SK-N-SH (cell line): ENCODE data around the gene TCEA3. TPM values are rescaled to one million over a fixed set of nuclear protein-coding genes. Genes with fewer than 3 reads are reported as not detected.

Experiments
- CTCF ChIA-PET: fragments of 300-600, 350-600 bp; formaldehyde crosslinking; extraction: SDS; loops from one replicate; lab custom pipeline; 2021; lab: Yijun Ruan, JAX
- POLR2A ChIA-PET: fragments of 350-600 bp; sonication (Branson Sonifier 250); formaldehyde crosslinking; extraction: SDS; loops from one replicate; lab custom pipeline; 2020; ENCODE audit warnings: antibody characterized with exemption, inconsistent platforms; lab: Yijun Ruan, JAX
- DNase-seq: peaks from one replicate; pipeline ENCODE4 v3.0.0; 2012
- H2AFZ ChIP-seq: fragments of 200-600 bp; sonication (generic); 2 replicates; pipeline ENCODE4 v1.8.1; 2016; ENCODE audit warnings: antibody characterized with exemption, mild to moderate bottlenecking, low read depth
- H3F3A ChIP-seq: fragments of 200-600 bp; sonication (generic); replicated peaks from 2 replicates; pipeline ENCODE3; 2016; ENCODE audit warnings: antibody characterized with exemption, mild to moderate bottlenecking; ENCODE audit not compliant: insufficient read depth
- H3K27ac ChIP-seq, 2 experiments: fragments of 200-500 bp in 1 of 2; fragments of 200-600 bp in 1 of 2; sonication (Bioruptor generic) in 1 of 2; sonication (generic), shearing (Covaris generic) in 1 of 2; 2 replicates each; pipeline versions ENCODE4 v1.5.1 to v1.6.1; 2014 to 2016; ENCODE audit warnings: low read depth in 2 of 2, inconsistent platforms in 1 of 2, low read length in 1 of 2, mild to moderate bottlenecking in 1 of 2, mixed read lengths in 1 of 2
- H3K27me3 ChIP-seq: fragments of 200-600 bp; sonication (generic), shearing (Covaris generic); 2 replicates; pipeline ENCODE4 v1.6.1; 2016; ENCODE audit warnings: mixed run types; ENCODE audit not compliant: insufficient read depth
- H3K36me3 ChIP-seq, 2 experiments: fragments of 200-500 bp in 1 of 2; fragments of 200-600 bp in 1 of 2; sonication (Bioruptor generic) in 1 of 2; sonication (generic) in 1 of 2; replicated peaks in 1 of 2; 2 replicates each; pipeline versions ENCODE3 to v1.5.1; 2014 to 2016; ENCODE audit warnings: low read length in 1 of 2, mild to moderate bottlenecking in 1 of 2; ENCODE audit not compliant: insufficient read depth in 2 of 2, control insufficient read depth in 1 of 2
- H3K4me1 ChIP-seq, 2 experiments: fragments of 200-500 bp in 1 of 2; fragments of 200-600 bp in 1 of 2; sonication (Bioruptor generic) in 1 of 2; sonication (generic), shearing (Covaris generic) in 1 of 2; 2 replicates each; pipeline versions ENCODE4 v1.5.1 to v1.6.1; 2014 to 2016; ENCODE audit warnings: low read depth in 1 of 2, low read length in 1 of 2, mixed run types in 1 of 2; ENCODE audit not compliant: insufficient read depth in 2 of 2, control insufficient read depth in 1 of 2
- H3K4me2 ChIP-seq: fragments of 200-600 bp; sonication (generic), shearing (Covaris generic); 2 replicates; pipeline ENCODE4 v1.6.1; 2017; ENCODE audit warnings: mixed run types
- H3K4me3 ChIP-seq, 2 experiments: fragments of 200-500 bp in 1 of 2; fragments of 200-600 bp in 1 of 2; sonication (Bioruptor generic) in 1 of 2; sonication (generic), shearing (Covaris generic) in 1 of 2; 2 replicates each; pipeline versions ENCODE4 v1.5.1 to v1.8.1; 2014 to 2016; ENCODE audit warnings: low read depth in 2 of 2, inconsistent platforms in 1 of 2, low read length in 1 of 2, mild to moderate bottlenecking in 1 of 2, mixed read lengths in 1 of 2, moderate library complexity in 1 of 2
- H3K79me2 ChIP-seq: fragments of 200-600 bp; sonication (generic); 2 replicates; pipeline ENCODE4 v1.8.1; 2017; ENCODE audit warnings: mild to moderate bottlenecking; ENCODE audit not compliant: insufficient read depth
- H3K9ac ChIP-seq: fragments of 200-600 bp; sonication (generic); 2 replicates; pipeline ENCODE4 v1.6.1; 2017; ENCODE audit warnings: mixed run types
- H3K9me2 ChIP-seq: fragments of 200-600 bp; sonication (generic); 2 replicates; pipeline ENCODE4 v1.6.1; 2017; ENCODE audit warnings: mixed run types
- H3K9me3 ChIP-seq: fragments of 200-600 bp; sonication (generic); 2 replicates; pipeline ENCODE4 v1.6.1; 2017; ENCODE audit warnings: mixed run types, mild to moderate bottlenecking, moderate library complexity
- H4K20me1 ChIP-seq: fragments of 200-600 bp; sonication (generic); 2 replicates; pipeline ENCODE4 v1.6.1; 2017; ENCODE audit warnings: mild to moderate bottlenecking, mixed run types; ENCODE audit not compliant: insufficient read depth
- ELF1 ChIP-seq: IDR thresholded peaks from 2 replicates; pipeline ENCODE4 v1.4.0; 2012
- FOXM1 ChIP-seq: IDR thresholded peaks from 2 replicates; pipeline ENCODE4 v1.4.0; 2012; ENCODE audit warnings: low read depth, mild to moderate bottlenecking
- GATA2 ChIP-seq: sonication (generic); formaldehyde crosslinking; IDR thresholded peaks from 2 replicates; pipeline ENCODE4 v1.5.0; 2020; ENCODE audit warnings: mild to moderate bottlenecking, missing genetic modification reagents
- JUND ChIP-seq: IDR thresholded peaks from 2 replicates; pipeline ENCODE4 v1.4.0; 2012
- MEF2A ChIP-seq: IDR thresholded peaks from 2 replicates; pipeline ENCODE4 v1.4.0; 2012; ENCODE audit warnings: low read depth, borderline replicate concordance
- MXI1 ChIP-seq: IDR thresholded peaks from 2 replicates; pipeline ENCODE4 v1.6.1; 2012; ENCODE audit warnings: mild to moderate bottlenecking, low read depth, low read length, improper control_type of control experiment
- NFIC ChIP-seq: IDR thresholded peaks from 2 replicates; pipeline ENCODE4 v1.4.0; 2012; ENCODE audit warnings: borderline replicate concordance
- NRF1 ChIP-seq: IDR thresholded peaks from 2 replicates; pipeline ENCODE4 v1.6.1; 2012; ENCODE audit warnings: low read depth, mild to moderate bottlenecking, low read length
- RAD21 ChIP-seq: IDR thresholded peaks from 2 replicates; pipeline ENCODE4 v1.6.1; 2012; ENCODE audit warnings: mild to moderate bottlenecking, low read length
- RXRA ChIP-seq: IDR thresholded peaks from 2 replicates; pipeline ENCODE4 v1.4.0; 2012; ENCODE audit warnings: low read depth, mild to moderate bottlenecking, borderline replicate concordance
- TAF1 ChIP-seq: IDR thresholded peaks from 2 replicates; pipeline ENCODE4 v1.6.1; 2012; ENCODE audit warnings: low read depth, mild to moderate bottlenecking, low read length, moderate library complexity, borderline replicate concordance
- TCF12 ChIP-seq: IDR thresholded peaks from 2 replicates; pipeline ENCODE4 v1.4.0; 2012
- WGBS: methylation state at CpG from one replicate; pipeline ENCODE4 v1.1.6; 2017; ENCODE audit warnings: low lambda C conversion rate; 5-methylcytosine and 5-hydroxymethylcytosine counted together
- polyA plus RNA-seq, 3 experiments: library from polyadenylated mRNA; depleted of rRNA; stranded (reverse); fragments of >200 nt; gene quantifications; 2 replicates each; pipeline ENCODE4 v1.2.3, GENCODE V29; 2012
- TF ChIP-seq, protein P1 (sequence below): IDR thresholded peaks from 2 replicates; pipeline ENCODE4 v1.6.1; 2012; ENCODE audit warnings: mild to moderate bottlenecking, low read depth, low read length, moderate library complexity
- TF ChIP-seq, protein P2 (sequence below): fragments of 200-600 bp; sonication (generic); IDR thresholded peaks from 2 replicates; pipeline ENCODE4 v1.6.1; 2017; ENCODE audit warnings: antibody characterized with exemption, mild to moderate bottlenecking, moderate library complexity
- TF ChIP-seq, protein P3 (sequence below): IDR thresholded peaks from 2 replicates; pipeline ENCODE4 v1.4.0; 2012; ENCODE audit warnings: low read depth, borderline replicate concordance

TCEA3 gene
- polyA plus RNA-seq, 1 of the 3 experiments (the other 2 are of a cell fraction), result 1.1 TPM

DNA sequence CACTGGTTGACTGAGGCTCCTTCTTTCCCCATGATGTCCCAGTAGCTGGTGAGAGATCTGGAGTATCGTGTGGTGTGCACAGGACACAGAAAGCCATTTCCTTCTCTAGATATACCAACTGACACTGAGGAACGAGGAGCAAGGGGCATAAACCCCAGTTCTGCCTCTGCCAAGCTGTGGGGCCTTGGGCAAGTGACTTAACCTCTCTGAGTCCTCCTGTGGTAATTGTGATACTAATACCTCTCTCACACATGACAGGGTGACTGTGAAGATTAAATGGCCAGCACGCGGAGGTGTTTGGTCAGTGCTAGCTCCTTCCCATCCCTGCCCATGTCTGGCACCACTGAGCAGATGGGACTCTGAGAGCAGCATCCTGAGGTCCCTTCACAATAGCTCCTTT is 26.3 kb upstream of the TCEA3 start:
- ChIA-PET CTCF (interaction anchor here (1.8 kb wide), 1 partner anchor 47 kb away, joined by 6 read pairs; no protein-coding TSS in a partner anchor), POLR2A (no interaction called here)
- no peaks in the 10 kb centered on the region for H3K9me3 ChIP-seq

More for the DNA sequence above, 26.3 kb upstream of the TCEA3 start:
- Histone ChIP-seq H3K27ac (no peak overlapping the region), H3K27me3 (no peaks in the 10 kb centered on the region), H3K9ac (no peak overlapping the region), H2AFZ (no peak overlapping the region), H3K9me2 (no peaks in the 10 kb centered on the region), H3K4me2 (no peak overlapping the region), H3F3A (peaks cover 5% of the 10 kb centered on the region), H4K20me1 (no peaks in the 10 kb centered on the region), H3K4me1 (peaks cover 0 to 18% of the 10 kb centered on the region in 2 experiments; a peak in 1 of 4 replicates), H3K79me2 (no peaks in the 10 kb centered on the region), H3K4me3 (no peak overlapping the region), H3K36me3 (peaks cover 3 to 23% of the 10 kb centered on the region in 2 experiments)
- WGBS, result 91% methylated on average over 3 of the region's 4 CpGs
- no peak for DNase-seq
- TF ChIP-seq, protein P1, sequence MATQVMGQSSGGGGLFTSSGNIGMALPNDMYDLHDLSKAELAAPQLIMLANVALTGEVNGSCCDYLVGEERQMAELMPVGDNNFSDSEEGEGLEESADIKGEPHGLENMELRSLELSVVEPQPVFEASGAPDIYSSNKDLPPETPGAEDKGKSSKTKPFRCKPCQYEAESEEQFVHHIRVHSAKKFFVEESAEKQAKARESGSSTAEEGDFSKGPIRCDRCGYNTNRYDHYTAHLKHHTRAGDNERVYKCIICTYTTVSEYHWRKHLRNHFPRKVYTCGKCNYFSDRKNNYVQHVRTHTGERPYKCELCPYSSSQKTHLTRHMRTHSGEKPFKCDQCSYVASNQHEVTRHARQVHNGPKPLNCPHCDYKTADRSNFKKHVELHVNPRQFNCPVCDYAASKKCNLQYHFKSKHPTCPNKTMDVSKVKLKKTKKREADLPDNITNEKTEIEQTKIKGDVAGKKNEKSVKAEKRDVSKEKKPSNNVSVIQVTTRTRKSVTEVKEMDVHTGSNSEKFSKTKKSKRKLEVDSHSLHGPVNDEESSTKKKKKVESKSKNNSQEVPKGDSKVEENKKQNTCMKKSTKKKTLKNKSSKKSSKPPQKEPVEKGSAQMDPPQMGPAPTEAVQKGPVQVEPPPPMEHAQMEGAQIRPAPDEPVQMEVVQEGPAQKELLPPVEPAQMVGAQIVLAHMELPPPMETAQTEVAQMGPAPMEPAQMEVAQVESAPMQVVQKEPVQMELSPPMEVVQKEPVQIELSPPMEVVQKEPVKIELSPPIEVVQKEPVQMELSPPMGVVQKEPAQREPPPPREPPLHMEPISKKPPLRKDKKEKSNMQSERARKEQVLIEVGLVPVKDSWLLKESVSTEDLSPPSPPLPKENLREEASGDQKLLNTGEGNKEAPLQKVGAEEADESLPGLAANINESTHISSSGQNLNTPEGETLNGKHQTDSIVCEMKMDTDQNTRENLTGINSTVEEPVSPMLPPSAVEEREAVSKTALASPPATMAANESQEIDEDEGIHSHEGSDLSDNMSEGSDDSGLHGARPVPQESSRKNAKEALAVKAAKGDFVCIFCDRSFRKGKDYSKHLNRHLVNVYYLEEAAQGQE, result no peak
- TF ChIP-seq RAD21 (no peak), NFIC (no peak), TCF12 (no peak), MXI1 (no peak), NRF1 (no peak), MEF2A (no peak), GATA2 (CRISPR knock-in tag) (no peak), ELF1 (no peak), RXRA (no peak), JUND (no peak), FOXM1 (no peak), TAF1 (no peak)
- TF ChIP-seq, protein P2, sequence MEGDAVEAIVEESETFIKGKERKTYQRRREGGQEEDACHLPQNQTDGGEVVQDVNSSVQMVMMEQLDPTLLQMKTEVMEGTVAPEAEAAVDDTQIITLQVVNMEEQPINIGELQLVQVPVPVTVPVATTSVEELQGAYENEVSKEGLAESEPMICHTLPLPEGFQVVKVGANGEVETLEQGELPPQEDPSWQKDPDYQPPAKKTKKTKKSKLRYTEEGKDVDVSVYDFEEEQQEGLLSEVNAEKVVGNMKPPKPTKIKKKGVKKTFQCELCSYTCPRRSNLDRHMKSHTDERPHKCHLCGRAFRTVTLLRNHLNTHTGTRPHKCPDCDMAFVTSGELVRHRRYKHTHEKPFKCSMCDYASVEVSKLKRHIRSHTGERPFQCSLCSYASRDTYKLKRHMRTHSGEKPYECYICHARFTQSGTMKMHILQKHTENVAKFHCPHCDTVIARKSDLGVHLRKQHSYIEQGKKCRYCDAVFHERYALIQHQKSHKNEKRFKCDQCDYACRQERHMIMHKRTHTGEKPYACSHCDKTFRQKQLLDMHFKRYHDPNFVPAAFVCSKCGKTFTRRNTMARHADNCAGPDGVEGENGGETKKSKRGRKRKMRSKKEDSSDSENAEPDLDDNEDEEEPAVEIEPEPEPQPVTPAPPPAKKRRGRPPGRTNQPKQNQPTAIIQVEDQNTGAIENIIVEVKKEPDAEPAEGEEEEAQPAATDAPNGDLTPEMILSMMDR, result no peak
- TF ChIP-seq, protein P3, sequence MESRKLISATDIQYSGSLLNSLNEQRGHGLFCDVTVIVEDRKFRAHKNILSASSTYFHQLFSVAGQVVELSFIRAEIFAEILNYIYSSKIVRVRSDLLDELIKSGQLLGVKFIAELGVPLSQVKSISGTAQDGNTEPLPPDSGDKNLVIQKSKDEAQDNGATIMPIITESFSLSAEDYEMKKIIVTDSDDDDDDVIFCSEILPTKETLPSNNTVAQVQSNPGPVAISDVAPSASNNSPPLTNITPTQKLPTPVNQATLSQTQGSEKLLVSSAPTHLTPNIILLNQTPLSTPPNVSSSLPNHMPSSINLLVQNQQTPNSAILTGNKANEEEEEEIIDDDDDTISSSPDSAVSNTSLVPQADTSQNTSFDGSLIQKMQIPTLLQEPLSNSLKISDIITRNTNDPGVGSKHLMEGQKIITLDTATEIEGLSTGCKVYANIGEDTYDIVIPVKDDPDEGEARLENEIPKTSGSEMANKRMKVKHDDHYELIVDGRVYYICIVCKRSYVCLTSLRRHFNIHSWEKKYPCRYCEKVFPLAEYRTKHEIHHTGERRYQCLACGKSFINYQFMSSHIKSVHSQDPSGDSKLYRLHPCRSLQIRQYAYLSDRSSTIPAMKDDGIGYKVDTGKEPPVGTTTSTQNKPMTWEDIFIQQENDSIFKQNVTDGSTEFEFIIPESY, result no peak
